SU-DHL-6 (cell line): ENCODE results near the gene SKI.

Source experiments
- H2AFZ ChIP-seq: fragments of 200-600 bp; sonication (generic); 2 replicates; pipeline ENCODE4 v1.6.1; 2014; ENCODE audit warnings: low read depth, mild to moderate bottlenecking, moderate library complexity, mixed read lengths, antibody characterized with exemption, low read length; ENCODE audit not compliant: severe bottlenecking
- H3F3A ChIP-seq: fragments of 200-600 bp; shearing (Covaris generic); 2 replicates; pipeline ENCODE4 v1.6.0; 2016; ENCODE audit warnings: antibody characterized with exemption, mild to moderate bottlenecking; ENCODE audit not compliant: insufficient read depth
- H3K27ac ChIP-seq: fragments of 200-600 bp; sonication (generic); 2 replicates; pipeline ENCODE4 v1.5.1; 2016; ENCODE audit warnings: low read depth, mild to moderate bottlenecking, low read length, moderate library complexity, mixed read lengths
- H3K27me3 ChIP-seq: fragments of 200-600 bp; sonication (generic), shearing (Covaris generic); 2 replicates; pipeline ENCODE4 v1.6.0; 2014; ENCODE audit warnings: mild to moderate bottlenecking, low read length
- H3K36me3 ChIP-seq: fragments of 200-600 bp; sonication (generic); 2 replicates; pipeline ENCODE4 v1.6.1; 2014; ENCODE audit warnings: mild to moderate bottlenecking, low read length, mixed read lengths
- H3K4me2 ChIP-seq: fragments of 300-600, 200-600 bp; shearing (Covaris generic), sonication (generic); 2 replicates; pipeline ENCODE4 v1.6.0; 2014; ENCODE audit warnings: low read length, low read depth, mild to moderate bottlenecking; ENCODE audit not compliant: poor library complexity, severe bottlenecking
- H3K4me3 ChIP-seq: fragments of 200-600 bp; sonication (generic); 2 replicates; pipeline ENCODE4 v1.5.1; 2014; ENCODE audit warnings: antibody characterized with exemption, low read length, mild to moderate bottlenecking, mixed read lengths; ENCODE audit not compliant: insufficient read depth, poor library complexity, severe bottlenecking
- H3K79me2 ChIP-seq: fragments of 200-600 bp; sonication (generic); 2 replicates; pipeline ENCODE4 v1.6.1; 2014; ENCODE audit warnings: mild to moderate bottlenecking, low read length, moderate library complexity; ENCODE audit not compliant: insufficient read depth
- H3K9ac ChIP-seq: fragments of 200-600 bp; sonication (generic); 2 replicates; pipeline ENCODE4 v1.7.0; 2014; ENCODE audit warnings: mild to moderate bottlenecking, low read length
- H3K9me2 ChIP-seq: fragments of 200-600 bp; sonication (generic); replicated peaks from 2 replicates; pipeline ENCODE4 v1.6.1; 2014; ENCODE audit warnings: low read length; ENCODE audit not compliant: insufficient read depth
- H3K9me3 ChIP-seq: fragments of 200-600 bp; sonication (generic); 2 replicates; pipeline ENCODE4 v1.6.1; 2014; ENCODE audit warnings: low read length, mixed read lengths; ENCODE audit not compliant: insufficient read depth
- H4K20me1 ChIP-seq: fragments of 200-600 bp; sonication (generic); 2 replicates; pipeline ENCODE4 v1.6.1; 2014; ENCODE audit warnings: low read depth, mild to moderate bottlenecking, antibody characterized with exemption, low read length, moderate library complexity, mixed read lengths
- CTCF ChIP-seq: fragments of 200-600 bp; sonication (generic); IDR thresholded peaks from one replicate; pipeline ENCODE4 v1.5.1; 2017; ENCODE audit warnings: antibody characterized with exemption, mild to moderate bottlenecking, low read length, moderate library complexity; ENCODE audit not compliant: insufficient read depth, poor library complexity, severe bottlenecking
- EZH2phosphoT487 ChIP-seq: fragments of 200-600 bp; sonication (generic), shearing (Covaris generic); conservative IDR thresholded peaks from 2 replicates; pipeline ENCODE4 v1.6.1; 2018; ENCODE audit warnings: mild to moderate bottlenecking, antibody characterized with exemption, low read length, moderate library complexity, mixed read lengths

Gene SKI

DNA sequence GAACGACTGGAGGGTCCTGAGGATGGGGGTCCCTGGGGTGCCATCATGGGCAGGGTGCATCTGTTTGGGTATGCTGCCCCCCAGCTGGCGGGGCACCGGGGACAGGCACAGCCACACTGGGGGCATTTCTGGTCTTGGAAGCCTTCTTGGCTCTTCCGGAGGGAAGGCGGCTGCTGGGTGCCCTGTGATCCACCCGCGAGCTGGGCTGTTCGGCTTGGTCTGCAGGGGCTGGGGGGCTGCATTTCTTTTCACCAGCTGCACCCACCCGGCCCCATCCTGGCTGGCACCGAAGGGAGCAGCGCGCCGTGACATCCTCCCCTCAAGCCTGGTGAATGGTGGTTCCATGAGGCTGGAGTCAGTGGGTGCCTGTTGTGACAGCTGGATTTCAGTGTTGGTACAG, 45.7 kb upstream of the SKI start:
- no peak overlapping the region for H3K27ac ChIP-seq
- no peaks in the 10 kb centered on the region for H4K20me1 ChIP-seq
- H2AFZ ChIP-seq, result no peak overlapping the region
- H3K9ac ChIP-seq, result no peak overlapping the region
- no peaks in the 10 kb centered on the region for H3K79me2 ChIP-seq
- H3K9me2 ChIP-seq, result no peaks in the 10 kb centered on the region
- H3K4me2 ChIP-seq, result no peak overlapping the region
- no peaks in the 10 kb centered on the region for H3K9me3 ChIP-seq
- TF ChIP-seq EZH2phosphoT487 (no peak), CTCF (no peak)
- no peaks in the 10 kb centered on the region for H3K27me3 ChIP-seq
- no peak overlapping the region for H3K4me3 ChIP-seq
- no peaks in the 10 kb centered on the region for H3K36me3 ChIP-seq
- H3F3A ChIP-seq, result no peaks in the 10 kb centered on the region

DNA sequence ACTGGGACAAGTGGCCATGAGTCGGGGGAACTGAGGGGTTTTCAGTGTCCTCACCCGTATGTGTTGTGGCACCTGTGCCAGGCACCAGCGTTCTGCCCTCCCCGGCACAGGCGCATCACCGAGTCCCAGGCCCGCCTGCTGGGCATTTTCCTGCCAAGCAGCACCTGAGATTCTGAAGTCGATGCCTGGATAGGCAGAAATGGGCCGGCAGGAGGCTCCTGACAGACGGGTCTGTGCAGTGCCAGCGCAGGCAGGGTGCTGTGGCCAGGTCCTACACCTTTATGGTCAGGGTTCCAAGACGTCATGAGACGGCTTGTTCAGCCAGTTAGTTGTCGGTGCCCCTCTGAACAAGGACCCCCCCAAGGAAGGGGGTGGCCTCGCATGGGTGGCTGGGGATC, 44.2 kb upstream of the SKI start:
- no peaks in the 10 kb centered on the region for H4K20me1 ChIP-seq

DNA sequence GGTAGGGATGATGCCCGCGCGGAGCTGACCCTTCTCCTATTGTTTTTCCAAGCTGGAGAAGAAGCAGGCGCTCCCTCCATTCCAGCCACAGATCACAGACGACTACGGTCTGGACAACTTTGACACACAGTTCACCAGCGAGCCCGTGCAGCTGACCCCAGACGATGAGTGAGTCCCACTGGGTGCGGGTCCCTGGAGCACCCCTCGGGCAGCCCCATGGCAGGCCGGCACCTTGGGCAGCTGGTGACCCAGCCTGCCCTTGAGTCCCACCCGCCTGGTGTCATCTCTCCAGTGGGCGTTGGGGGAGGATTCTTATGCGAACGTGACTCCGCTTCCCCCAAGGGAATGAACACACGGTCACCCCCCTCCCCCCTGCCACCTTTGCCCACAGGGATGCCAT, 43.6 kb upstream of the SKI start:
- no peak for TF ChIP-seq CTCF
- no peak for TF ChIP-seq EZH2phosphoT487
- H3K9me3 ChIP-seq, result no peaks in the 10 kb centered on the region
- H3K27ac ChIP-seq, result no peak overlapping the region
- no peaks in the 10 kb centered on the region for H3K79me2 ChIP-seq
- no peaks in the 10 kb centered on the region for H4K20me1 ChIP-seq
- no peaks in the 10 kb centered on the region for H3F3A ChIP-seq
- no peaks in the 10 kb centered on the region for H3K36me3 ChIP-seq
- H3K4me3 ChIP-seq, result no peak overlapping the region
- no peak overlapping the region for H3K9ac ChIP-seq
- H3K27me3 ChIP-seq, result no peaks in the 10 kb centered on the region
- no peak overlapping the region for H3K4me2 ChIP-seq
- H2AFZ ChIP-seq, result no peak overlapping the region
- H3K9me2 ChIP-seq, result no peaks in the 10 kb centered on the region

More for the DNA sequence above, 44.2 kb upstream of the SKI start:
- TF ChIP-seq CTCF (no peak), EZH2phosphoT487 (no peak)
- H3F3A ChIP-seq, result no peaks in the 10 kb centered on the region
- H3K9me3 ChIP-seq, result no peaks in the 10 kb centered on the region
- no peak overlapping the region for H2AFZ ChIP-seq
- H3K4me2 ChIP-seq, result no peak overlapping the region
- no peak overlapping the region for H3K4me3 ChIP-seq
- H3K27me3 ChIP-seq, result no peaks in the 10 kb centered on the region
- H3K27ac ChIP-seq, result no peak overlapping the region
- H3K36me3 ChIP-seq, result no peaks in the 10 kb centered on the region
- H3K9me2 ChIP-seq, result no peaks in the 10 kb centered on the region
- no peaks in the 10 kb centered on the region for H3K79me2 ChIP-seq
- no peak overlapping the region for H3K9ac ChIP-seq

GRCh38 chr1:2184934-2185333, 43.2 kb upstream of the SKI start:
- H3K9me2 ChIP-seq, result no peaks in the 10 kb centered on the region

More at GRCh38 chr1:2184934-2185333, 43.2 kb upstream of the SKI start:
- Histone ChIP-seq H3F3A (no peaks in the 10 kb centered on the region), H3K79me2 (no peaks in the 10 kb centered on the region), H3K4me3 (no peak overlapping the region), H3K9me3 (no peaks in the 10 kb centered on the region), H2AFZ (no peak overlapping the region), H3K4me2 (no peak overlapping the region), H3K36me3 (no peaks in the 10 kb centered on the region), H3K27ac (no peak overlapping the region), H3K9ac (no peak overlapping the region), H3K27me3 (no peaks in the 10 kb centered on the region), H4K20me1 (no peaks in the 10 kb centered on the region)
- TF ChIP-seq EZH2phosphoT487 (no peak), CTCF (no peak)
